Sigmoid colon (tissue), 4 donors: ENCODE measurements around the gene FBXO8.
A peak's percentile ranks its signal among the peaks of the same experiment; 100 is the strongest.

Source experiments
- CTCF ChIP-seq, 4 experiments: fragments of 450-650 bp in 3 of 4; fragments of 200-600 bp in 1 of 4; IDR thresholded peaks; one replicate each; pipeline ENCODE4 v1.5.1; 2016 to 2019; ENCODE audit warnings: antibody characterized with exemption in 4 of 4, mild to moderate bottlenecking in 3 of 4, moderate library complexity in 2 of 4
- EP300 ChIP-seq, 4 donors: sonication (generic); formaldehyde crosslinking; IDR thresholded peaks; one replicate each; pipeline ENCODE4 v1.6.1; 2017; ENCODE audit warnings: antibody characterized with exemption in 4 of 4
- POLR2A ChIP-seq, 2 donors: fragments of 450-650 bp; IDR thresholded peaks; one replicate each; pipeline ENCODE4 v1.6.1; 2016; ENCODE audit warnings: antibody characterized with exemption in 2 of 2, mild to moderate bottlenecking in 2 of 2, moderate library complexity in 2 of 2
- POLR2AphosphoS5 ChIP-seq, 4 donors: sonication (generic); formaldehyde crosslinking; IDR thresholded peaks; one replicate each; pipeline ENCODE4 v1.6.1; 2017; ENCODE audit warnings: antibody characterized with exemption in 4 of 4

- peak in 3 of 4 experiments; percentile 29 to 59 (median 38) for TF ChIP-seq CTCF (IDR thresholded peaks at IDR 0.05)
- TF ChIP-seq POLR2AphosphoS5 (IDR thresholded peaks at IDR 0.05), result no peak
- no peak for TF ChIP-seq EP300 (IDR thresholded peaks at IDR 0.05)
- TF ChIP-seq POLR2A (IDR thresholded peaks at IDR 0.05), result no peak
Measured at GRCh38 chr4:174222266-174222872, 61.1 kb downstream of the FBXO8 start.
